ENCODE results near the gene CFAP58.
A peak's percentile ranks its signal among the peaks of the same experiment; 100 is the strongest.

GRCh38 chr10:104485632-104486031, 132.0 kb downstream of the CFAP58 start:
- TF ChIP-seq CTCF (conservative IDR thresholded peaks at IDR 0.05 in 1 of 2, IDR thresholded peaks at IDR 0.05 in 1 of 2; ENCODE audit: extremely low read depth in 1 of 2, insufficient read depth in 1 of 2, low read depth in 1 of 2, low read length in 2 of 2) (peak; percentile 14 to 23), EZH2 (IDR thresholded peaks at IDR 0.05; ENCODE audit: borderline replicate concordance, low read length) (no peak)

Data from mammary epithelial cell (primary cell).